ENCODE measurements around the gene AAMDC. TPM values are rescaled to one million over a fixed set of nuclear protein-coding genes. Genes with fewer than 3 reads are reported as not detected.
A peak's percentile ranks its signal among the peaks of the same experiment; 100 is the strongest.
"Not testable (repeated sequence)": the region's sequence is repeated elsewhere in the genome, so short reads cannot be mapped to it uniquely, and the experiment has no call there.

The AAMDC gene
- total and polyA plus RNA-seq, 2 of the 13 experiments (the other 11 are each of a cell fraction or from before 2014, with no cell fraction given): 18.1 to 35.6 TPM

DNA sequence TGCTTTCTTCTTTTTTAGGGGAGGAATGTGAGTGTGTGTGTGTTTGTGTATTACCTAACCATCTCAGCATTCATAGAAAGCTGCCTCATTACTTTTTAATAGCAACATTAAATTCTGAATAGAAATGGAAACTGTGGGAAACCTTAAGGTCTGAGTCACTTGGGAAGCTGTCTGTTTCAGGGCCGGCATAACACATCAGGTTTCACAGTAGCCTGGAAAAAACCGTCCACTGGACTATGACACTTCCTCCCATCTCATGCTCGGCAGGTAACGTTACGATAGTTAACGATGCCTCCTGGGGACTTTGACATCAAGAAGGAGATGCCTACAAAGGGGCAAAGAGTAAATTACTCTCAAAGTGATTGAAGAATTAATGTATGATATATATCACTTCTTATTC lies 89.9 kb downstream of the AAMDC start:
- H3K4me3 ChIP-seq (replicated peaks in 1 of 3; ENCODE audit: insufficient read depth in 1 of 3, low read depth in 2 of 3, low read length in 3 of 3); H3K4me2 ChIP-seq (ENCODE audit: low read depth, low read length); CTCF ChIA-PET (ENCODE audit: low intra/inter-chr PET ratio, low total read pairs); FAIRE-seq; H3K9ac ChIP-seq (ENCODE audit: insufficient read depth, low read depth, low read length); H3K79me2 ChIP-seq (ENCODE audit: insufficient read depth, low read length); POLR2A ChIA-PET; H3K27ac ChIP-seq (ENCODE audit: extremely low read length, insufficient read depth, low read length); BruUV-seq (replicated peaks); H4K20me1 ChIP-seq (ENCODE audit: insufficient read depth, low read length); ATAC-seq; H3K9me3 ChIP-seq (ENCODE audit: low read length); H2AFZ ChIP-seq (ENCODE audit: low read length); DNase-seq (ENCODE audit: low spot score); in situ Hi-C loops (cut with HindIII; ENCODE audit: extremely low pct_ligation_motif_present, low pct_unique_long_range_greater_than_20kb); H3K27me3 ChIP-seq (ENCODE audit: control insufficient read depth in 1 of 2, insufficient read depth in 2 of 2, low read length in 2 of 2): not testable (repeated sequence)
- Histone ChIP-seq H3K36me3 (replicated peaks in 1 of 2; ENCODE audit: control insufficient read depth in 1 of 2, insufficient read depth in 2 of 2, low read length in 2 of 2) (peaks cover 1 to 19% of the 10 kb centered on the region in 2 experiments; a peak in 3 of 5 replicates), H3K4me1 (ENCODE audit: insufficient read depth, low read length) (peaks cover 37% of the 10 kb centered on the region)
- intact Hi-C loops (cut with micrococcal nuclease; ENCODE audit: unreplicated experiment): loop anchor here (5.0 kb wide), 1 partner anchor 136 kb away; no protein-coding TSS in a partner anchor
- TF ChIP-seq, protein P1, sequence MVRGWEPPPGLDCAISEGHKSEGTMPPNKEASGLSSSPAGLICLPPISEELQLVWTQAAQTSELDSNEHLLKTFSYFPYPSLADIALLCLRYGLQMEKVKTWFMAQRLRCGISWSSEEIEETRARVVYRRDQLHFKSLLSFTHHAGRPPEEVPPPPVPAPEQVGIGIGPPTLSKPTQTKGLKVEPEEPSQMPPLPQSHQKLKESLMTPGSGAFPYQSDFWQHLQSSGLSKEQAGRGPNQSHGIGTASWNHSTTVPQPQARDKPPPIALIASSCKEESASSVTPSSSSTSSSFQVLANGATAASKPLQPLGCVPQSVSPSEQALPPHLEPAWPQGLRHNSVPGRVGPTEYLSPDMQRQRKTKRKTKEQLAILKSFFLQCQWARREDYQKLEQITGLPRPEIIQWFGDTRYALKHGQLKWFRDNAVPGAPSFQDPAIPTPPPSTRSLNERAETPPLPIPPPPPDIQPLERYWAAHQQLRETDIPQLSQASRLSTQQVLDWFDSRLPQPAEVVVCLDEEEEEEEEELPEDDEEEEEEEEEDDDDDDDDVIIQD (CRISPR knock-in tag; IDR thresholded peaks at IDR 0.05; ENCODE audit: low read depth): 0 out of 2 replicates have a peak, but pooled peaks have one; percentile 31
- 92% methylated on average over 6 of the region's 6 CpGs for WGBS (ENCODE audit: low lambda C conversion rate)

GRCh38 chr11:77913608-77914306 lies 92.8 kb downstream of the AAMDC start:
- H3K4me2 ChIP-seq (ENCODE audit: low read depth, low read length): peak overlapping the region; percentile 51
- H2AFZ ChIP-seq (ENCODE audit: low read length); CTCF ChIA-PET (ENCODE audit: low intra/inter-chr PET ratio, low total read pairs); H3K79me2 ChIP-seq (ENCODE audit: insufficient read depth, low read length); in situ Hi-C loops (cut with HindIII; ENCODE audit: extremely low pct_ligation_motif_present, low pct_unique_long_range_greater_than_20kb); H3K9me3 ChIP-seq (ENCODE audit: low read length); H3K36me3 ChIP-seq (replicated peaks in 1 of 2; ENCODE audit: control insufficient read depth in 1 of 2, insufficient read depth in 2 of 2, low read length in 2 of 2); H3K4me3 ChIP-seq (replicated peaks in 1 of 3; ENCODE audit: insufficient read depth in 1 of 3, low read depth in 2 of 3, low read length in 3 of 3); H4K20me1 ChIP-seq (ENCODE audit: insufficient read depth, low read length); H3K27me3 ChIP-seq (ENCODE audit: control insufficient read depth in 1 of 2, insufficient read depth in 2 of 2, low read length in 2 of 2); BruUV-seq (replicated peaks); POLR2A ChIA-PET; FAIRE-seq; TF ChIP-seq LCORL (IDR thresholded peaks at IDR 0.05): not testable (repeated sequence)
- peak overlapping the region; percentile 49; the same call in 1 of the 2 replicates for H3K9ac ChIP-seq (ENCODE audit: insufficient read depth, low read depth, low read length)
- DNase-seq (ENCODE audit: low spot score) (peak; percentile 5), ATAC-seq (peak; percentile 11)
- H3K4me1 ChIP-seq (ENCODE audit: insufficient read depth, low read length): peaks cover 37% of the 10 kb centered on the region
- TF ChIP-seq LCORL (CRISPR knock-in tag; IDR thresholded peaks at IDR 0.05): 0 out of 2 replicates have a peak, but pooled peaks have one; percentile 5
- TF ChIP-seq ZNF580 (CRISPR knock-in tag; IDR thresholded peaks at IDR 0.05; ENCODE audit: borderline replicate concordance, low read depth): 0 out of 2 replicates have a peak, but pooled peaks have one; percentile 0
- TF ChIP-seq ZBTB34 (CRISPR knock-in tag; IDR thresholded peaks at IDR 0.05): peak; percentile 35; the same call in 1 of the 2 replicates
- 0 out of 2 replicates have a peak, but pooled peaks have one; percentile 6 for TF ChIP-seq GFI1 (CRISPR knock-in tag; IDR thresholded peaks at IDR 0.05; ENCODE audit: borderline replicate concordance)
- intact Hi-C loops (cut with micrococcal nuclease; ENCODE audit: unreplicated experiment): loop anchor here (5.0 kb wide), 1 partner anchor 134 kb away; no protein-coding TSS in a partner anchor
- WGBS (ENCODE audit: low lambda C conversion rate): 88% methylated on average over 2 of the region's 4 CpGs
- peak overlapping the region; percentile 80 for H3K27ac ChIP-seq (ENCODE audit: extremely low read length, insufficient read depth, low read length)
